Measurements from ENCODE around the gene SNX10. TPM values are rescaled to one million over a fixed set of nuclear protein-coding genes. Genes with fewer than 3 reads are reported as not detected.

The SNX10 gene
- total RNA-seq, 4 donors from 2014 or later = 1.5 to 5.9 (median 3.1) TPM; not detected in 1

- no peak overlapping the region for H3K27ac ChIP-seq
- intact Hi-C loops (cut with DNase I; ENCODE audit: low total_unique reads) = no loop called here
- no peak for TF ChIP-seq EP300 (IDR thresholded peaks at IDR 0.05; ENCODE audit: low read depth)
- no peak for TF ChIP-seq POLR2A (IDR thresholded peaks at IDR 0.05)
- no peak for TF ChIP-seq POLR2AphosphoS5 (IDR thresholded peaks at IDR 0.05)
- no peak overlapping the region for H3K4me3 ChIP-seq
- H3K9me3 ChIP-seq = no peaks in the 10 kb centered on the region
- H3K4me1 ChIP-seq = no peaks in the 10 kb centered on the region
- H3K27me3 ChIP-seq = no peaks in the 10 kb centered on the region
- in situ Hi-C loops (cut with MboI; ENCODE audit: low pct_ligation_motif_present in 1 of 4, low pct_unique_long_range_greater_than_20kb in 1 of 4, low sequenced_read_pairs in 3 of 4) = no loop called here
- DNase-seq = no peak
- 81 to 85% methylated on average over 3 of the region's 3 CpGs for WGBS, 2 donors (ENCODE audit: low coverage in 1 of 2)
- no peaks in the 10 kb centered on the region for H3K36me3 ChIP-seq
Measured at GRCh38 chr7:26318921-26319320, 27.3 kb downstream of the SNX10 start.

GRCh38 chr7:26319636-26320035 lies 28.0 kb downstream of the SNX10 start:
- no peak for TF ChIP-seq EP300 (IDR thresholded peaks at IDR 0.05; ENCODE audit: low read depth)
- WGBS, 2 donors (ENCODE audit: low coverage in 1 of 2) = 77 to 86% methylated on average over 2 to 3 of the region's 3 CpGs
- intact Hi-C loops (cut with DNase I; ENCODE audit: low total_unique reads) (no loop called here), in situ Hi-C loops (cut with MboI; ENCODE audit: low pct_ligation_motif_present in 1 of 4, low pct_unique_long_range_greater_than_20kb in 1 of 4, low sequenced_read_pairs in 3 of 4) (no loop called here)
- Histone ChIP-seq H3K9me3 (no peaks in the 10 kb centered on the region), H3K27me3 (no peaks in the 10 kb centered on the region), H3K4me3 (no peak overlapping the region), H3K36me3 (no peaks in the 10 kb centered on the region), H3K27ac (no peak overlapping the region), H3K4me1 (no peaks in the 10 kb centered on the region)
- DNase-seq = no peak

GRCh38 chr7:26320878-26321277 lies 29.2 kb downstream of the SNX10 start:
- no peak overlapping the region for H3K27ac ChIP-seq
- in situ Hi-C loops (cut with MboI; ENCODE audit: low pct_ligation_motif_present in 1 of 4, low pct_unique_long_range_greater_than_20kb in 1 of 4, low sequenced_read_pairs in 3 of 4) (no loop called here), intact Hi-C loops (cut with DNase I; ENCODE audit: low total_unique reads) (no loop called here)
- no peak overlapping the region for H3K4me3 ChIP-seq
- TF ChIP-seq POLR2A (IDR thresholded peaks at IDR 0.05) = no peak
- no peak for TF ChIP-seq EP300 (IDR thresholded peaks at IDR 0.05; ENCODE audit: low read depth)
- no peak for TF ChIP-seq CTCF (IDR thresholded peaks at IDR 0.05)
- no peak for TF ChIP-seq POLR2AphosphoS5 (IDR thresholded peaks at IDR 0.05)
- WGBS, 2 donors (ENCODE audit: low coverage in 1 of 2) = 91 to 97% methylated on average over 4 of the region's 4 CpGs
- no peaks in the 10 kb centered on the region for H3K36me3 ChIP-seq
- DNase-seq = no peak
- H3K4me1 ChIP-seq = no peaks in the 10 kb centered on the region
- H3K27me3 ChIP-seq = no peaks in the 10 kb centered on the region
- H3K9me3 ChIP-seq = no peaks in the 10 kb centered on the region

GRCh38 chr7:26321435-26321834 lies 29.8 kb downstream of the SNX10 start:
- intact Hi-C loops (cut with DNase I; ENCODE audit: low total_unique reads) (no loop called here), in situ Hi-C loops (cut with MboI; ENCODE audit: low pct_ligation_motif_present in 1 of 4, low pct_unique_long_range_greater_than_20kb in 1 of 4, low sequenced_read_pairs in 3 of 4) (no loop called here)
- DNase-seq = no peak
- no peak overlapping the region for H3K27ac ChIP-seq
- no peaks in the 10 kb centered on the region for H3K36me3 ChIP-seq
- no peaks in the 10 kb centered on the region for H3K9me3 ChIP-seq
- 79% methylated on average over 1 of the region's 1 CpG; no CpG with 5 or more reads in 1 of the 2 donors for WGBS, 2 donors (ENCODE audit: low coverage in 1 of 2)
- H3K4me3 ChIP-seq = no peak overlapping the region
- no peaks in the 10 kb centered on the region for H3K27me3 ChIP-seq
- no peaks in the 10 kb centered on the region for H3K4me1 ChIP-seq
- TF ChIP-seq POLR2A (IDR thresholded peaks at IDR 0.05) = no peak
- no peak for TF ChIP-seq CTCF (IDR thresholded peaks at IDR 0.05)
- TF ChIP-seq EP300 (IDR thresholded peaks at IDR 0.05; ENCODE audit: low read depth) = no peak
- TF ChIP-seq POLR2AphosphoS5 (IDR thresholded peaks at IDR 0.05) = no peak

- TF ChIP-seq POLR2AphosphoS5 (IDR thresholded peaks at IDR 0.05) (no peak), CTCF (IDR thresholded peaks at IDR 0.05) (no peak), POLR2A (IDR thresholded peaks at IDR 0.05) (no peak), EP300 (IDR thresholded peaks at IDR 0.05; ENCODE audit: low read depth) (no peak)
- intact Hi-C loops (cut with DNase I; ENCODE audit: low total_unique reads) (no loop called here), in situ Hi-C loops (cut with MboI; ENCODE audit: low pct_ligation_motif_present in 1 of 4, low pct_unique_long_range_greater_than_20kb in 1 of 4, low sequenced_read_pairs in 3 of 4) (no loop called here)
- H3K27me3 ChIP-seq = no peaks in the 10 kb centered on the region
- no peaks in the 10 kb centered on the region for H3K9me3 ChIP-seq
- H3K4me3 ChIP-seq = no peak overlapping the region
- no peaks in the 10 kb centered on the region for H3K36me3 ChIP-seq
- no peak for DNase-seq
- no peak overlapping the region for H3K27ac ChIP-seq
- H3K4me1 ChIP-seq = no peaks in the 10 kb centered on the region
- 89 to 92% methylated on average over 3 of the region's 3 CpGs for WGBS, 2 donors (ENCODE audit: low coverage in 1 of 2)
Measured at GRCh38 chr7:26326211-26326610, 34.5 kb downstream of the SNX10 start.
